SW480 (cell line): ENCODE results near the gene FAM222A.

Experiments
- DNase-seq: peaks from one replicate; pipeline ENCODE4 v3.0.0-alpha.2; 2016; ENCODE audit warnings: low spot score

The FAM222A gene

DNA sequence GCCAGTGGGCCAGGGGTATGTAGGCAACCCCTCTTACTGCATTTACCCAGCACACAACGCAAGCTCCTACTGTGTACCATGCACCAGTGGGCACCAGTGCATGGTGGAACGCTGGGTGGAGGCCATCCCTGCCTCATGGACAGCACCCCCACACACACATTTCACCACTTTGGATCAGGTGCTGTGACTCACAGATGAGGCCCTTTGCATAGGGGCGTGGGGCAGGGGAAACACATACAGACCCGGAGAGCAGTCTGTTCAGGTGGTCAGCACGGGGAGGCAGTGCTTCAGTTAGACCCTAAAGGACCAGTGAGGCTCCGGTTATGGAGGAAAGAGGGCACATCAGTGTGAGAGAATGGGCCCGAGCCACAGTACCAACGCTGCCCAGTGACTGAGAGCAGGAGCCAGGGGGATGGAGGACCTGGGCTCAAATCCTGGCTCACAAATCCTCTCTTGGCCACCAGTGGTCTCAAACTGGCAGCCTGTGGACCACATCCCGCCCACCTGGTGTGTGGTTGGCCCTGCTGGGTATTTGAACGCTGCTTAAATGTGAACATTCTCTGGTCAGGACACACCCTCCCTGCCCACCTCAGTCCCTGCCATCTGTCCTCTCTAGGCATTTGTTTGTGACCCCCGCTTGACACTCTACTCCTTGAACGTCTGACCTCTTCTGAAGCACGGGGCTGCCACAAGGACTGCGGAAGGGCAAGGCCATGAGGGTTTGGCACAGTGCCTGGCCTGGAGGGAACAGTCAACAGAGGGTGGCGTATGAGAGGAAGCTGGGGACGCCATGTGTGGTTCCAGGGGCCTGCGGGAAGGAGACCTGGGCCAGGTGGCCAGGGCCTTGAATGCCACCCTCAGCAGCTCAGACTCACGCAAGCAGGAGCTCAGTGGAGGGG, 46.7 kb downstream of the FAM222A start:
- peak; percentile 23 for DNase-seq

DNA sequence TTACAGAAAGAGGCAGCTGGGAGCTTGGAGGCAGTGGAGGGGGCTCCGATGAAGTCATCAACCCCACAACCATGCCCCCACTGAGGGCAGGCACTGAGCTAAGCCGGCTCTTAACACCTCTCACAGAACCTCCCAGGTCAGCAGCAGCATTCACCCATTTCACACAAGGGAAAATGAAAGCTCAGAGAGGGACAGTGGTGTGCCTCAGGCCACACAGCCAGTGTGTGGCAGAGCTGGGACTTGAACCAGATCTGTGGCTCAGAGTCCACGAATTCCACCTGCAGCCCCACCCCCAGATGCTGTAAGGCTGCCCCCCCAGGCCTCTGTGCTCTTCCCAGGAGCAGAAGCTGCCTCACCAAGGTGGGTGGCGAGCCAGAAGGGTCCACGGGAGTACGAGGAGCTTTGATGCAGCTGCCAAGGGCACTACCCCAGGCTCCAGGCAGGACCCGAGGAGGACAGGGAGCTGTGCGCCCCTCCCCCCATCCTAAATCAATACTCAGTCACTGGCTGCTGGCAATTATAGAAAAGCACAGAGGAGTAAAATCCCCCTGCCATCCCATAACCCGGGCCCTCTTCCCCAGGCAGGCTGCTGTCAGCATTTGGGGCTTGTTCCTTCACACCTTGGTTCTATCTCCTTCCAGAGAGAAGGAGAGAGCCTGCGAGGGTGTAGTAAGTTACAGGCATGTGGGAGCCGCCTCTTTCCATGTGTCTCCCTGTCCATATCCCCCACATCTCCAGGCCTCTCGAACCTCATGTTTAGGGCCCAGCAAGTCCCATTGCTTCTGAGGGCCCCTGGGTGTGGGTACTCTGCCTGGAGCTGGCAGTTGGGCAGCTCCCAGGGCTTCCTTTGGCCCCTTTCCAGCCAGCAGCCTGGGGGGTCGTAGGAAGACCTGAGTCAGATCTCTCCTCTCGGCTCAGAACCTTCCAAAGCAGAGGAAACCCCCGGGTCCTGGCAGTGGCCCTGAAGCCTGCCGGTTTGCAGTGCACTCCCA, 47.6 kb downstream of the FAM222A start:
- no peak for DNase-seq

DNA sequence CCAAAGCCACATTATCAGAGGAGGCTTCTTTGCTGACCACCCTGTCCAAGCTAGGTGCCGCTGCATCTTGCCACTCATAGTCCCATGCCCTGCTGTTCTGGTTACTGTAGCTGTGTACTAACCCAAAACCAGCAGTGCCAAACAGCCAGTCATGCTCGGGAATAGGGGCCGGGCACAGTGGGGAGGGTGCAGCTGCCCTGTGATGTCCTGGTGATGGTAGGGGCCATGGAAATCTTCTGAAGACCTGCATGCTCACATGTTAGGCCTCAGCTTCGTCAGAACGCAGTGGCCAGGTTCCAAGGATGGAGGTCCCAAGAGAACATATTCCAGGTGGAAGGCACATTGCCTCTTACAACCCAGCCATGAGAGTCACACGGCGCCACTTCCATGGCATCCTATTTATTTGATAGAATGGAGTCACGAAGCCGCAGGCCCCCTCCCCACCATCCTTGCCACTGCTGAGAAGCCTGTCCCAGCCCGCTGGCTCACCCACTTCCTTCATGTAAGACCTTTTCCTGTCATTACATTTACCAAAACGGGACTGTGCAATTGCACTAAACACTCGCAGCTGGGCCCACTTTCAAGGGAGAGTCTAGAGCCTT, 48.5 kb downstream of the FAM222A start:
- no peak for DNase-seq

DNA sequence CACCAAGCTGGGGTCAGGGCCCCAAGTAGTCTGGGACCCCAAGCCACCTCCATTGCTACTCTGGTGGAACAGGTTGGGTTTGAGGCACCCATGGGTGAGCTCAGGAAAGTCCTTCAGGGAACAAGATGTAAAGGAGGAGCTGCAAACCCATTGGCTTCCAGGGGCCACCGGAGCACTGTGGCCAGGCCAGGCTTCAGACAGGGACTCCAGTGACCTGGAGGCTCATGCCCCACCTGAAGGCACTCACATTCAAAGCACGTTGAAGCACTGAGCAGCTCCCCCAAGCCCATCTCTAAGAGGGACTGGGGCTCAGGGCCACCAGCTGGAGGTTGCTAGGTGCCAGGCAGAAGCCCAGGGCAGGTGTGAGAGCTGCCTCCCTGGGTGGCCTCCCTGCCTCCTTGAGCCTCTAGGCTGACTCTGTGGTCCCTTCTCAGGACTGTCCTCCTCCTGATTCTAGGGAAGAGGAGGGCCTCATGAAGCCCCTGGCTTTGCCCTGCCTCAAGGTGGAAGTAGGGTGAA, 49.1 kb downstream of the FAM222A start:
- DNase-seq: no peak

DNA sequence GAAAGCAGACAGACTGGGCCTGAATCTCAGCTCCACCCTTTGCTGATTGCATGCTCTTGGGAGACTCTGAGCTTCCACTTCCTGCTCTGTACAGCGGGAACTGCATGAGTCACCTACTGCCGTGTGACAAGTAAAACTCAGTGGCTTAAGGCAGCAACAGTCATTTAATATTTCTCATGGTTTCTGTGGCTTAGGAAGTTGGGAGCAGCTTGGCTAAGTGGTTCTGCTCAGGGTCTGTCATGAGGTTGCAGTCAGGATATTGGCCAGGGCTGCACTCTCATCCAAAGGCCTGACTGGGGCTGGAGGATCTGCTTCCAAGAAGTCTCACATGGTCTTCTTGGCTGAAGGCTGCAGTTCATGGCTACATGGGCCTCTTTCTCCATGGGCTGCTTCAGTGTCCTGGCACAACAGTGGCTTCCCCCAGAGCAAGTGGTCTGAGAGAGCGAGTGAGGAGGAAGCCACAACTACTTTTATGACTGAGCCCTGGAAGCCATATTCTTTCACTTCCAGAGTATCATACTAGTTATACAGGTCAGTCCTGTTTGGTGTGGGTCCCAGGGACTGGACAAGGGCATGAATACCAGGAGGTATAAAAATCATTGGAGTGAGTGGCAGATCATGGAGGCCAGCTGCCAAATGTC, 49.7 kb downstream of the FAM222A start:
- DNase-seq: peak; percentile 52

DNA sequence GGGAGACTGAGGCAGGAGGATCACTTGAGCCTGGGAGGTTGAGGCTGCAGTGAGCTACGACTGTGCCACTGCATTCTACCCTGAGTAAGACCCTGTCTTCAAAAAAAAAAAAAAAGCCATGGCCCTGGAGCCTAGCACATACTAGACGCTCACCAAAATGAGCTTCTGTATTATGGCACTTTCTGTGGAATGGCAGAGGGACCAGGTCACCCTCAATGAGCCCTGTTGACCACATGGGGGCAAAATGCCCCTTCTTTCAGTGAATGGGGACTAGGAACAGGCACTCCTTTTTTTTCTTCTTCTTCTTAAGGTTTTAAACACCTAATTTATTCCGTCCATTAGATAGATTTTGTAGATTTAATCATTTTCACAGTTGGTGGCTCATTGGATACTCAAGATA, 50.5 kb downstream of the FAM222A start:
- DNase-seq: no peak

DNA sequence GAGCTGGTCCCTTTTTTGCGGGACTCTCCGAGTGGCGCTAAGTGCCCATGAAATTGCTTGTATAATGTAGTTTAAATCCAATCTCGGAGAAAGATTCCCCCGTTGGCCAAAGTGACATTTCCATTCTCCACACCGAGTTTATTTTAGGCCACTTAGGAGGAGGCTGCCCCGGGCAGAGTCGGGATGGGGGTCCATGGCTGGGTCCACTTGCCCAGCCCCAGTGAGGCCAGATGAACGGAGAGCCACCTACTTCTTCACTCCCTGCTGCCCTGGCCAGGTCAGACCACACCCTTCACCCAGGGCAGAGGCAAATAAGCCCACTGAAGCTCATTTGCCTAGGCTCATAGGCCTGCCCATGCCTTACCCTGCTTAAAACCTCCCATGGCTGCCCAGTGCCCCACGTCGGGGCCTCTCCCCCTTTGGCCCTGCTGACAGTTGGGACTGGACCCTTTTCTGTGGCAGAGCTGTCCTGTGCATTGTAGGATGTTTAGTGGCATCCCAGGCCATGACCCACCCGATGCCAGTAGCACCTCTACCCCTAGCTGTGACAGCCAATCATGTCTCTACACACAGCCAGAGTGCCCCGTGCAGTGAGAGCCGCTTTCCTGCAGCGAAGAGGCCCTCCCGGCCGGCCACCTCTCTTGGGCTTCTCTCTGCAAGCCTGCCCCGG, 51.3 kb downstream of the FAM222A start:
- DNase-seq: no peak

DNA sequence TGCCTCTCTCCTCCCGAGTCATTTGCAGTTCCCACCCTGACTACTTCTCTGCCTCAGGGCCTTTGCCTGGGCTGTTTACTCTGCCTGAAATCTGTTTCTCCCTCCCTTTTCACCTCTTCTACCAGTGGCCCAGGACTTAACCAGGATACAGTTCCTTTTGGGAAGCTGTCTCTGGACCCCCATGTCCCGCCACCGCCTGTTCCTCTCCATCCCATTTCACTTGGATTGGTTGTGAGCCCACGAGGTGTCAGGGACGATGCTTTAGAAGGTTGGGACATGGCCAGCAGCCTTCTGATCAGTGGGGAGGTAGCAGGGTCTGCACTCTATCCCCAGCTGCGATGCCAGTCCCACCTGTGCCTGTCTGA, 51.8 kb downstream of the FAM222A start:
- no peak for DNase-seq

DNA sequence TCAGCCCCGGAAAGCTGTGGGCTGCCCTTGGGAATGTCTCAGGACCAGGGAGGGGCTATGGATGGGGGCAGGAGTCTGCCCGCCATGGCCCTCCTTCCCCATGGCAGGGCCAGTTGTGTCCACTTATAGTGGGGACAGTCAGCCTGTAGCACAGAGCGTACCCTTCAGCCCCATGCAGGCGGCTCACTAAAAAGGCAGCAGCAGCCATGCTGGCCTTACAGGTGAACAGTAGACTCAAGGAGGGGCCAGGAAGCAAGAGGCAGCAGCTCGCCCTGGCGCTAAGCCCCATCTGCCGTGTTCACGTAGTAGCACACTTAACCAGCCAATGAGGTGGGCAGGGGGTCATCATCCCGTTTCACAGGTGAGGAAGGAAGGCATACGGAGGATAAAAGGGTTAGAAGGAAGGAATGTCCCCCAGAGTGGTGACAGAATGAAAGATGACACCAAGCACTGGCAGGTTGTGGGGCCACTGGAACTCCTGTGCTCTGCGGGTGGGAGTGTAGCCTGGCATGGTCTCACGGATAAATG, 52.7 kb downstream of the FAM222A start:
- no peak for DNase-seq

DNA sequence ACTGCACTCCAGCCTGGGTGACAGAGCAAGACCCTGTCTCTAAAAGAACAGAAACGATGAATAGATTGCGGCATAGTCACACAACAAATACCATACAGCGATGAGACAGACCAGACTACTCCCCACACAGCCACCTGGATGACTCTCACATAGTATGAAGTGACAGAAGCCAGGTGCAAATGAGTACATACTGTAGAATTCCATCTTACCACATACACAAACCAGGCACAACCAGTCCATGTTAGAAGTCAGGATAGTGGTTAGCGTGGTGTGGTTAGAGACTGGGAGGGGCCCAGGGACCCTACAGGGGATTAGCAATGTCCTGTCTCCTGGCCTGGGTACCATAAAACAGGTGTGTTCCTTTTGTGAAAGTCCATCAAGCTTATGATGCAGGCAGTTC, 53.8 kb downstream of the FAM222A start:
- DNase-seq: peak; percentile 94

DNA sequence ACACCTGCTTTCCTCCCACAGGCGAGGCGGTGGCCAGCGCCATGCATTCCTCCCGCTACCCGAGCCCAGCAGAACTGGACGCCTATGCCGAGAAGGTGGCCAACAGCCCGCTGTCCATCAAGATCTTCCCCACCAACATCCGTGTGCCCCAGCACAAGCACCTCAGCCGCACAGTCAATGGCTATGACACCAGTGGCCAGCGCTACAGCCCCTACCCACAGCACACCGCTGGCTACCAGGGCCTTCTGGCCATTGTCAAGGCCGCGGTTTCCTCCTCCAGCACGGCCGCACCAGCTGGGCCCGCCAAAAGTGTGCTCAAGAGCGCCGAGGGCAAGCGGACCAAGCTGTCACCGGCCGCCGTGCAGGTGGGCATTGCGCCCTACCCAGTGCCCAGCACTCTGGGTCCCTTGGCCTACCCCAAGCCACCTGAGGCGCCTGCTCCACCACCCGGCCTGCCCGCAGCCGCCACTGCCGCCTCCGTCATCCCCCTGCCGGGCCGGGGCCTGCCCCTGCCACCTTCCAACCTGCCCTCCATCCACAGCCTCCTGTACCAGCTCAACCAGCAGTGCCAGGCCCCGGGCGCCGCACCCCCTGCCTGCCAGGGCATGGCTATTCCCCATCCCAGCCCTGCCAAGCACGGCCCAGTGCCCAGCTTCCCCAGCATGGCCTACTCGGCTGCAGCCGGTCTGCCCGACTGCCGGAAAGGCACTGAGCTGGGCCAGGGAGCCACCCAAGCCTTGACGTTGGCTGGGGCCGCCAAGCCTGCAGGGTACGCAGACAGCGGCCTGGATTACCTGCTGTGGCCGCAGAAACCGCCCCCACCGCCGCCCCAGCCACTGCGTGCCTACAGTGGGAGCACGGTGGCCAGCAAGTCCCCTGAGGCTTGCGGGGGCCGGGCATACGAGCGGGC, 54.6 kb downstream of the FAM222A start:
- no peak for DNase-seq

DNA sequence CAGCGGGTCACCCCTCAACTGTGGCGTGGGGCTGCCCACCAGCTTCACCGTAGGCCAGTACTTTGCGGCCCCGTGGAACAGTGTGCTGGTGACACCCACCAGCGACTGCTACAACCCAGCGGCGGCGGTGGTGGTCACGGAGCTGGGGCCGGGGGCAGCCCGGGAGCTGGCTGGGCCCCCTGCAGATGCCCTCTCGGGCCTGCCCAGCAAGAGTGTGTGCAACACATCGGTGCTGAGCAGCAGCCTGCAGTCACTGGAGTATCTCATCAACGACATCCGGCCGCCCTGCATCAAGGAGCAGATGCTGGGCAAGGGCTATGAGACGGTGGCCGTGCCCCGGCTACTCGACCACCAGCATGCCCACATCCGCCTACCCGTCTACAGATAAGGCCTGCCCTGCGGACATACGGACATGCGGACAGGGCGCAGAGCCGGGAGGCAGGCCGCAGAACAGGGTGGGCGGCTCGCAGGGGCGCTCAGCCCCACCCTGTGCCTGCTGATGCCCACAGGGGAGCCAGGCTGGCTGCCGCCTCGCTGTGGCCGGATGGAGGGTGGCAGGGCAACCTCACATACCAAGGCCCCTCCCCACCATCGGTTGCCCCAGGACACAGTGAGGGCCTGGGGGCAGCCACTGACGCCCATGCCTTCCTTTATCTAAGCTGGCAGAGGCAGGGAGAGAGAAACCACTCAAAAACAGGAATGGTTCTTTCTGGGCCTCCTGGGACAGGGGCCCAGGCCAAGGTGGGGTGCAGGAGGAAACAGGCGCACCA, 55.5 kb downstream of the FAM222A start:
- DNase-seq: no peak

DNA sequence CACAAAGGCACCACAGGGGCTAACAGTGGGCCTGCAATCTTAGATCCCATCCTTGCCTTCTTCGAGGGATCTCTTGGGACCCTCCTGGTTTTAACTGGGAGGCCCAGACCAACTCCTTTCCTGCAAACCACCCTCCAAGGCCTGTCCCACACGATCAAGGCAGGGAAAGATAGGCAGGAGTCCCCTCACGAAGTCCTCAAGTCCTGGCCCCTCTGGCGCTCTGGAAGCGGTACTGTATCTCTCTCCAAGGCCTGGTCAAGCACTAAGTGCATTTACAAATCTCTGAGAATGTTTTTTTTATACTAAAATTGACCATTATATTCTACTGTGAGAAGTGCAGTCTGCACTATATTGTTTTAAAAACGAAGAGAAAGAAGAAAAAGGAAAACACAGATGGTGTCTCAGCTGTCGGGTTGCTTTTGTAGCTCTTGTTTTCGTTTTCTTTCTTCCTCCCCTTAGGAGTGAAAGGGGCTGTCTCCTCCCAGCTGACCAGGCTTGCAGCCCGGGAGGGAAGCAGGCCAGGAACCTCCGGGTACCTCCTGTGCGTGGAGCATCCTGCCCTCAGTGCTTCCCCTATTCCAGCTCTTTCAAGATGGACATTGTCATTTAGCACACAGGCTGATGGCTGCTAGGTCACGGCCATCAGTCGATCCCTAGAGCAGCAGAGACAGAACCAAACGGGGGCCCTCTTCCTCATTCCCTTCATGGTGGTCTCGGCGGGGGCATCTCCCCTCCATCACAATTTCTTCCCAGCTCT, 56.7 kb downstream of the FAM222A start:
- no peak for DNase-seq

DNA sequence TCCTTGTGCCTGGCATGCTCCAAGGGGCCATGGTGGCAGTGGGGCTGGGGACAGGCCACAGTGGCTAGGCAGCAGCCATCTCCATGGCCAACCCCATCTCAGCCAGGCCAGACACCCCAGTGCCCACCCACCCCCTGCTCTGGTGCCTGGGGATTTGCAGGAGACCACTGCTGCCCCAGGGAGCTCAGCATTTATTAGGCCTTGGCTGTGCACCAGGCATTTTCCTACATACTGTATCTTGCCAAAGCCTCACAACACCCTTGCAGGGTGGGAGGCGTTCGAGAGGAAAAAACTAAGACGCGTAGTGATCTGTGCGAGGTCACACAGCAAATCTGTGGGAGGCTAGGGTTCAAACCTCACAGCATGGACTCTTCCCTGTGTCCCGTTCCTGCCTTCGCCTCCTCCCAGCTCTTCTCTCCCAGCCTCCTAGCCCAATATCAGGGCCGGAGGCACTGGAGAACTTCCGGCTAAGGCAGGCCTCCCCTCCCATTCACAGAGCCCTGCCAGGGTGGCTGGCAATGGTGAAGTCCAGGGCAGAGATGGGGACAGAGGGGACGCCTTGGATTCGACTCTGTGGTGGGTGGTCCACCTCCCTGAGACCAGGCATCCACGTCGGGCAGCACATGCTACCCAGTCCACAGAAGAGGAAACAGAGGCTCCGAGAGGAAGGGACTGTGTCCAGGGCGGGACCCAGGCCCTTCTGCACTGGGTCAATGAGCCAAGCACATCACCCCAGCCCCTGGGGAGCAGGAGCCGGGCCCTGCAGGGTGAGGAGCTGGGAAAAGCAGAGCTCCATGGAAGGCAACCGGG, 57.4 kb downstream of the FAM222A start:
- no peak for DNase-seq

DNA sequence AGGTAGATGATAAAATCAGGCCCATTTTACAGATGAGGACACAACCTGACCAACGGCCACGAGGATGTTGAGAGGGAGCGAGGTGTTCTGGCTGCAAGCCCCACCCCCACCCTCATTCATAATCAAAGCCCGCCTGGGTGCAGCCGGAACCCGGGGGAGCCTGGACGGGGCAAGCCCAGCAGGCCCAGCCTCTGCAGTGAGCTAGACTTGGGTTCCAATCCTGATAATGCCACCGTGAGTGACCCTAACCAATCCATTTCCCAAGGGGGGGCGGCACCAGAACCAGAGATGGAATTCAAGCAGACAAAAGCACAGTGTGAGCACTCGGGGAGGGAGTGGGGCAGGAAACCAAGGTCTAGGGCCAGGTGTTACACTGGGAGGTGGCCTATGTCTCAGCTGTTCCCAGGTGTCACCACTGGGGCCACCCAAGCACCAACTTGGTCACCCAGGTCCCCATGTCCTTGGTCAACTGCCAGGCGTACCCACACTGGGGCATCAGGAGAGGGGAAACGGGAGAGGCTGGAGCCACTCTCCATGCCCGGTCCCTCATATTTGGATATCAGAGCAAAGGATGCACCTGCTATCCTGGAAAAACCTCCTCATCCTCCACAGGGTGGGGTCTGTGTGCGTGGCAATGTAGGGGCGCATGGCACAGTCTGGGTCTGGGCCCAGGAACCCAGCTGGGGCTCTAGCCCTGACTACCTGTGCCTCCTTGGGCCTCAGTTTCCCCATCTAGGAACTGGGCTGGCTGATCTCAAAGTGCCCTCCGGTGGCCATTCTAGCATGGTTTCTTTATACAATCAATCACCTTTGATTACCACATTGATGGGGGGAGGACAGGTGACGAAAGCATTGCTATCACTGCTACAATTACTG, 58.4 kb downstream of the FAM222A start:
- no peak for DNase-seq

DNA sequence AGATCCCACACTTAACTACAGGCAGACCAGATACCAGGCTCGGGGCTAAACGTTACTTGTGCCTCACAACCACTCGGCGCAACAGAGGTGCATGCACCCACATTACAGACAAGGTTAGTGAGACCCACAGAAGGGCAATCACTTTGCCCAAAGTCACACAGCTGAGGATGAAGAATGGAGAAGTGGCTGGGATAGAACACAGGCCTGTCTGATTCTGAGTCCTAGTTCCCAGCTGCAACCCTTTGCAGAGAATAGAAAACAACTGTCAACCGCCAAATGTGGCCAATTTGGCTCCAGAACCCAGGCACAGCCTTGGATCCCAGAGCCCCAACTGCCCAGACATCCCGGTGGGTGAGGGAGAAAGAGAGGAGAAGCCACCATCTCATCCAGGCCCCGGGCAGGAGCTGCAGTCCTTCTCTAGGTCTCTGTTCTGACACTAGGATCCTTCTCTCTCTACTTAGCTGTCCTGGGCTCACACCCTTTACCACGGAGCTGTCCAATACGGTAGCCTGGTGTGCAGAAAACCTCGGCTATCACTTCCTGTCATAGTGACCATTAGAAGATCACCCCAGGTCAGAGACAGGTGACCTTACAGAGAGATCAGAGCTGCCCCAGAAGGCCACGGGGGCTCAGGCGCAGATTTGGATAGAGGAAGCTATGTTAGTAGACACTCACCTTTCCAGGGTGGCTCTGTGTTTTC, 59.1 kb downstream of the FAM222A start:
- peak; percentile 15 for DNase-seq
